GM12873 (cell line): ENCODE results near the gene COL6A2.

Experiments used
- TF ChIP-seq, protein P1 (sequence below): IDR thresholded peaks from 2 replicates; pipeline ENCODE4 v1.5.1; 2012; ENCODE audit warnings: low read depth, mild to moderate bottlenecking, moderate library complexity, low read length, control low read depth; ENCODE audit not compliant: insufficient read depth; ENCODE audit errors: missing control alignments

COL6A2 gene

GRCh38 chr21:46052703-46053651 lies 44.9 kb upstream of the COL6A2 start:
- TF ChIP-seq, protein P1, sequence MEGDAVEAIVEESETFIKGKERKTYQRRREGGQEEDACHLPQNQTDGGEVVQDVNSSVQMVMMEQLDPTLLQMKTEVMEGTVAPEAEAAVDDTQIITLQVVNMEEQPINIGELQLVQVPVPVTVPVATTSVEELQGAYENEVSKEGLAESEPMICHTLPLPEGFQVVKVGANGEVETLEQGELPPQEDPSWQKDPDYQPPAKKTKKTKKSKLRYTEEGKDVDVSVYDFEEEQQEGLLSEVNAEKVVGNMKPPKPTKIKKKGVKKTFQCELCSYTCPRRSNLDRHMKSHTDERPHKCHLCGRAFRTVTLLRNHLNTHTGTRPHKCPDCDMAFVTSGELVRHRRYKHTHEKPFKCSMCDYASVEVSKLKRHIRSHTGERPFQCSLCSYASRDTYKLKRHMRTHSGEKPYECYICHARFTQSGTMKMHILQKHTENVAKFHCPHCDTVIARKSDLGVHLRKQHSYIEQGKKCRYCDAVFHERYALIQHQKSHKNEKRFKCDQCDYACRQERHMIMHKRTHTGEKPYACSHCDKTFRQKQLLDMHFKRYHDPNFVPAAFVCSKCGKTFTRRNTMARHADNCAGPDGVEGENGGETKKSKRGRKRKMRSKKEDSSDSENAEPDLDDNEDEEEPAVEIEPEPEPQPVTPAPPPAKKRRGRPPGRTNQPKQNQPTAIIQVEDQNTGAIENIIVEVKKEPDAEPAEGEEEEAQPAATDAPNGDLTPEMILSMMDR: no peak

DNA sequence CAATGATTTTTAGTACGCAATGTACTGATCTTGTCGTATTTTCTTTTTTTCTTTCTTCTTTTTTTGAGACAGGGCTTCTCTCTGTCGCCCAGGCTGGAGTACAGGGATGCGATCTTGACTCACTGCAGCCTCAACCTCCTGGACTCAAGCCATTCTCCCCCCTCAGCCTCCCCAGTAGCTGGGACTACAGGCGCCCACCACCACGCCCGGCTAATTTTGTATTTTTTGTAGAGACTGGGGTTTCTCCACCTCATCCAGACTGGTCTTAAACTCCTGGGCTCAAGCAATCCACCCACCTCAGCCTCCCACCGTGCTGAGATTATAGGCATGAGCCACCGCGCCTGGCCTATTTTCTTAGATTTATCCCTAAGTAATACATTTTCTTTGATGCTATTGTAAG lies 43.9 kb upstream of the COL6A2 start:
- TF ChIP-seq, protein P1: no peak

- TF ChIP-seq, protein P1: no peak
These were observed 43.4 kb upstream of the COL6A2 start for GRCh38 chr21:46054451-46054881.

DNA sequence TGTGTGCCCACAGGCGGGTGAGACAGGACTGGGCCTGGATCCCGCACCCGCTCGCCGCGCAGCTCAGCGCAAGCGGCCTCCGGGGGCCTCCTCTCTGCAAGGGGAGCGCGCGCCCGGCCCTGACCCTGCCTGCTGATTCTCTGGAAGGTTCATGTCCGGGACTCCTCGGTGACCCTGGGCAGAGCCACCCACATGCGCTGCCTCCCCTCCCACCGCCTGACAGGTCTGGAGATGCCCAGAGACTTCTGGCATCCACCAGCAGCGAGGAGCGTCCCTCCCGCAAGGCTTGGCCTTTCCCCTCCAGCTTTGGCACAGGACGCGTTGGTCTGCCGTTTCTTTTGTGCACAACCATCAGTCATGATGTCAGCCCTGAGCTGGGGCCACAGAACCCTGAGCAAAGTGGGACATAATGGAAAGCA lies 42.0 kb upstream of the COL6A2 start:
- TF ChIP-seq, protein P1: no peak

- TF ChIP-seq, protein P1: no peak
These were observed 41.4 kb upstream of the COL6A2 start for GRCh38 chr21:46056450-46056903.

- TF ChIP-seq, protein P1: no peak
These were observed 40.7 kb upstream of the COL6A2 start for GRCh38 chr21:46057111-46057709.

GRCh38 chr21:46057710-46058241 lies 40.1 kb upstream of the COL6A2 start:
- TF ChIP-seq, protein P1: no peak
